Testis (tissue), 2 donors: ENCODE measurements around the gene CREB3L2.

Experiments
- POLR2A ChIP-seq: fragments of 450-650 bp; IDR thresholded peaks from one replicate; pipeline ENCODE4 v1.6.1; 2017; ENCODE audit warnings: antibody characterized with exemption, mild to moderate bottlenecking, moderate library complexity
- TF ChIP-seq, protein P1 (sequence below), 3 experiments: fragments of 450-650 bp in 2 of 3; fragments of 200-600 bp in 1 of 3; sonication (generic) in 1 of 3; IDR thresholded peaks; one replicate each; pipeline ENCODE4 v1.5.1; 2016 to 2019; ENCODE audit warnings: antibody characterized with exemption in 3 of 3, mild to moderate bottlenecking in 2 of 3, moderate library complexity in 1 of 3

- TF ChIP-seq POLR2A: no peak
- TF ChIP-seq, protein P1, sequence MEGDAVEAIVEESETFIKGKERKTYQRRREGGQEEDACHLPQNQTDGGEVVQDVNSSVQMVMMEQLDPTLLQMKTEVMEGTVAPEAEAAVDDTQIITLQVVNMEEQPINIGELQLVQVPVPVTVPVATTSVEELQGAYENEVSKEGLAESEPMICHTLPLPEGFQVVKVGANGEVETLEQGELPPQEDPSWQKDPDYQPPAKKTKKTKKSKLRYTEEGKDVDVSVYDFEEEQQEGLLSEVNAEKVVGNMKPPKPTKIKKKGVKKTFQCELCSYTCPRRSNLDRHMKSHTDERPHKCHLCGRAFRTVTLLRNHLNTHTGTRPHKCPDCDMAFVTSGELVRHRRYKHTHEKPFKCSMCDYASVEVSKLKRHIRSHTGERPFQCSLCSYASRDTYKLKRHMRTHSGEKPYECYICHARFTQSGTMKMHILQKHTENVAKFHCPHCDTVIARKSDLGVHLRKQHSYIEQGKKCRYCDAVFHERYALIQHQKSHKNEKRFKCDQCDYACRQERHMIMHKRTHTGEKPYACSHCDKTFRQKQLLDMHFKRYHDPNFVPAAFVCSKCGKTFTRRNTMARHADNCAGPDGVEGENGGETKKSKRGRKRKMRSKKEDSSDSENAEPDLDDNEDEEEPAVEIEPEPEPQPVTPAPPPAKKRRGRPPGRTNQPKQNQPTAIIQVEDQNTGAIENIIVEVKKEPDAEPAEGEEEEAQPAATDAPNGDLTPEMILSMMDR (IDR thresholded peaks at IDR 0.05): no peak
These were observed 8.5 kb downstream of the CREB3L2 start for GRCh38 chr7:137993395-137993743.
